Measurements from ENCODE around the gene RPL18. TPM values are rescaled to one million over a fixed set of nuclear protein-coding genes. Genes with fewer than 3 reads are reported as not detected.

Gene RPL18
- total and polyA plus RNA-seq, 9 of the 15 experiments (the other 6 are each of a cell fraction or from before 2014, with no cell fraction given) = 312 to 2,635 (median 1,653) TPM

DNA sequence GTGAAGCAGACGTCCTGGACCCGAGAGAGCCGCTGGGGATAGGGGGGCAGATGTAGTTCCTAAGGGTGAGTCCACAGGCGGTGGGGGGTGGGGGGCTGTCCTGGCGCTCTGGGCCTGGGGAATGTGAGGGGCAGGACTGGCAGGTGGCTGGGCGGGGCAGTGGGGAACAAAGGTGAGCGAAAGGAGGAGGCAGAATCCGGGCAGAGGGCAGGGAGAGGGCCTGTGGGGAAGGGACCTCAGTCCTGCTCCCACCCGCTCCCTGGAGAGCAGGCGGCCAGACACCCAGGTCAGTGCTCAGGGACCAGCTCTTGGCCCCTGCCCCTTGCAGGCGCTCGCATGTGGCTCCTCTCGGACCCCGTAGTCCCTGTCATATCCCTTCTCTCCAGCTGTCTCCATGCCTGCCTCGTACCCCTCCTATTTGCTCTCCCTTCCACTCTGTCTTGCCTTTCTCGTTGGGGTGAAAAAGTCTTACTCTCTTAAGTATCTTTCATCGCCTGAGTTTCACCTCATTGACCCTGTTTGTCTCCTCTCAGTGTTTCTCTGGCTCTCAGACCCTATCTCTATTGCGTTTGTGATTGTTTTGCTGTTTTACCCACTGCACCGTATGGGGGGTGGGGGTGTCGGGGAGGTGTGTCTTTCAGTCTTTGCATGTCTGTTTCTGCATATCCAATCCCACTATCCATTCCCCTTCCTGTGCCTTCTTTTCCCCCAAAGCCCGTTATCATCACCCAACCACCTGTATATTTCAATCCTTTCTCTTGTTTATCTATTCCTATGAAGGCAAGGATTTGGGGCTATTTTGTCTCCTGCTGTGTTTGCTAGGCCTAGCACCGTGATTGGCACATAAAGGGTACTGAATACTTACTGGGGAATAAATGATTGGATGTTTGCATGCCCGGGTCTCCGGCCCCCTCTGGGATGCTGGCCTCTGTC, 6.1 kb upstream of the RPL18 start (continued):
- TF ChIP-seq ZNF175 (CRISPR knock-in tag; IDR thresholded peaks at IDR 0.05; ENCODE audit: low read depth) = no peak
- peak in 1 of 2 experiments; percentile 76; a peak in 2 of 4 replicates for TF ChIP-seq HDAC1 (IDR thresholded peaks at IDR 0.05)
- no peak for TF ChIP-seq AFF4 (CRISPR knock-in tag; IDR thresholded peaks at IDR 0.05)
- no peak for TF ChIP-seq EP400 (IDR thresholded peaks at IDR 0.05)
- no peak for TF ChIP-seq ZNF780A (CRISPR knock-in tag; IDR thresholded peaks at IDR 0.05)
- TF ChIP-seq, protein P1, sequence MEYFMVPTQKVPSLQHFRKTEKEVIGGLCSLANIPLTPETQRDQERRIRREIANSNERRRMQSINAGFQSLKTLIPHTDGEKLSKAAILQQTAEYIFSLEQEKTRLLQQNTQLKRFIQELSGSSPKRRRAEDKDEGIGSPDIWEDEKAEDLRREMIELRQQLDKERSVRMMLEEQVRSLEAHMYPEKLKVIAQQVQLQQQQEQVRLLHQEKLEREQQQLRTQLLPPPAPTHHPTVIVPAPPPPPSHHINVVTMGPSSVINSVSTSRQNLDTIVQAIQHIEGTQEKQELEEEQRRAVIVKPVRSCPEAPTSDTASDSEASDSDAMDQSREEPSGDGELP (CRISPR knock-in tag; IDR thresholded peaks at IDR 0.05; ENCODE audit: borderline replicate concordance) = 0 out of 2 replicates have a peak, but pooled peaks have one; percentile 21
- TF ChIP-seq CBFA2T2 (conservative IDR thresholded peaks at IDR 0.05) = peak; percentile 55; the same call in 1 of the 2 replicates
- TF ChIP-seq, protein P2, sequence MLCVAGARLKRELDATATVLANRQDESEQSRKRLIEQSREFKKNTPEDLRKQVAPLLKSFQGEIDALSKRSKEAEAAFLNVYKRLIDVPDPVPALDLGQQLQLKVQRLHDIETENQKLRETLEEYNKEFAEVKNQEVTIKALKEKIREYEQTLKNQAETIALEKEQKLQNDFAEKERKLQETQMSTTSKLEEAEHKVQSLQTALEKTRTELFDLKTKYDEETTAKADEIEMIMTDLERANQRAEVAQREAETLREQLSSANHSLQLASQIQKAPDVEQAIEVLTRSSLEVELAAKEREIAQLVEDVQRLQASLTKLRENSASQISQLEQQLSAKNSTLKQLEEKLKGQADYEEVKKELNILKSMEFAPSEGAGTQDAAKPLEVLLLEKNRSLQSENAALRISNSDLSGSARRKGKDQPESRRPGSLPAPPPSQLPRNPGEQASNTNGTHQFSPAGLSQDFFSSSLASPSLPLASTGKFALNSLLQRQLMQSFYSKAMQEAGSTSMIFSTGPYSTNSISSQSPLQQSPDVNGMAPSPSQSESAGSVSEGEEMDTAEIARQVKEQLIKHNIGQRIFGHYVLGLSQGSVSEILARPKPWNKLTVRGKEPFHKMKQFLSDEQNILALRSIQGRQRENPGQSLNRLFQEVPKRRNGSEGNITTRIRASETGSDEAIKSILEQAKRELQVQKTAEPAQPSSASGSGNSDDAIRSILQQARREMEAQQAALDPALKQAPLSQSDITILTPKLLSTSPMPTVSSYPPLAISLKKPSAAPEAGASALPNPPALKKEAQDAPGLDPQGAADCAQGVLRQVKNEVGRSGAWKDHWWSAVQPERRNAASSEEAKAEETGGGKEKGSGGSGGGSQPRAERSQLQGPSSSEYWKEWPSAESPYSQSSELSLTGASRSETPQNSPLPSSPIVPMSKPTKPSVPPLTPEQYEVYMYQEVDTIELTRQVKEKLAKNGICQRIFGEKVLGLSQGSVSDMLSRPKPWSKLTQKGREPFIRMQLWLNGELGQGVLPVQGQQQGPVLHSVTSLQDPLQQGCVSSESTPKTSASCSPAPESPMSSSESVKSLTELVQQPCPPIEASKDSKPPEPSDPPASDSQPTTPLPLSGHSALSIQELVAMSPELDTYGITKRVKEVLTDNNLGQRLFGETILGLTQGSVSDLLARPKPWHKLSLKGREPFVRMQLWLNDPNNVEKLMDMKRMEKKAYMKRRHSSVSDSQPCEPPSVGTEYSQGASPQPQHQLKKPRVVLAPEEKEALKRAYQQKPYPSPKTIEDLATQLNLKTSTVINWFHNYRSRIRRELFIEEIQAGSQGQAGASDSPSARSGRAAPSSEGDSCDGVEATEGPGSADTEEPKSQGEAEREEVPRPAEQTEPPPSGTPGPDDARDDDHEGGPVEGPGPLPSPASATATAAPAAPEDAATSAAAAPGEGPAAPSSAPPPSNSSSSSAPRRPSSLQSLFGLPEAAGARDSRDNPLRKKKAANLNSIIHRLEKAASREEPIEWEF (CRISPR knock-in tag; IDR thresholded peaks at IDR 0.05) = no peak
- TF ChIP-seq HOXB6 (CRISPR knock-in tag; IDR thresholded peaks at IDR 0.05; ENCODE audit: borderline replicate concordance) = no peak
- no peak for TF ChIP-seq BMI1 (IDR thresholded peaks at IDR 0.05; ENCODE audit: low read length)
- TF ChIP-seq POLR2A (conservative IDR thresholded peaks at IDR 0.05) = no peak
- no peak for TF ChIP-seq YY1 (IDR thresholded peaks at IDR 0.05; ENCODE audit: borderline replicate concordance in 1 of 3, control insufficient read depth in 1 of 3, extremely low read depth in 1 of 3, insufficient read depth in 3 of 3, insufficient read length in 1 of 3, insufficient replicate concordance in 2 of 3, low read depth in 1 of 3, low read length in 2 of 3)
- peak; percentile 57; the same call in 1 of the 2 replicates for TF ChIP-seq HDAC2 (IDR thresholded peaks at IDR 0.05)
- TF ChIP-seq, protein P3, sequence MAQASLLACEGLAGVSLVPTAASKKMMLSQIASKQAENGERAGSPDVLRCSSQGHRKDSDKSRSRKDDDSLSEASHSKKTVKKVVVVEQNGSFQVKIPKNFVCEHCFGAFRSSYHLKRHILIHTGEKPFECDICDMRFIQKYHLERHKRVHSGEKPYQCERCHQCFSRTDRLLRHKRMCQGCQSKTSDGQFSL (CRISPR knock-in tag; IDR thresholded peaks at IDR 0.05) = no peak
- TF ChIP-seq, protein P3 (tag; IDR thresholded peaks at IDR 0.05) = no peak

All from K562 (cell line).